ENCODE data around the gene OSGIN1. TPM values are rescaled to one million over a fixed set of nuclear protein-coding genes. Genes with fewer than 3 reads are reported as not detected.

The OSGIN1 gene
- total RNA-seq, 4 donors from 2014 or later: 6.7 to 27.7 (median 10.3) TPM

- no peak for DNase-seq (ENCODE audit: low spot score in 2 of 2)
- TF ChIP-seq POLR2A (IDR thresholded peaks at IDR 0.05) (no peak), EP300 (IDR thresholded peaks at IDR 0.05) (no peak), CTCF (IDR thresholded peaks at IDR 0.05) (no peak)
- 84 to 94% methylated on average over 6 to 7 of the region's 7 CpGs for WGBS, 2 donors
- no peaks in the 10 kb centered on the region for H3K36me3 ChIP-seq
- H3K27ac ChIP-seq: no peak overlapping the region
- H3K4me3 ChIP-seq: no peak overlapping the region
- H3K4me1 ChIP-seq: no peaks in the 10 kb centered on the region
- H3K27me3 ChIP-seq: peaks cover 0 to 14% of the 10 kb centered on the region in 2 donors
- H3K9me3 ChIP-seq: no peaks in the 10 kb centered on the region
Observed at GRCh38 chr16:84001726-84002125, 48.7 kb downstream of the OSGIN1 start.

- Histone ChIP-seq H3K36me3 (no peaks in the 10 kb centered on the region), H3K27ac (no peak overlapping the region), H3K4me1 (no peaks in the 10 kb centered on the region), H3K4me3 (no peak overlapping the region), H3K9me3 (no peaks in the 10 kb centered on the region), H3K27me3 (peaks cover 0 to 5% of the 10 kb centered on the region in 2 donors)
- TF ChIP-seq CTCF (IDR thresholded peaks at IDR 0.05) (no peak), POLR2A (IDR thresholded peaks at IDR 0.05) (no peak), EP300 (IDR thresholded peaks at IDR 0.05) (no peak)
- WGBS, 2 donors: 79 to 84% methylated on average over 10 to 12 of the region's 12 CpGs
- no peak for DNase-seq (ENCODE audit: low spot score in 2 of 2)
Observed at GRCh38 chr16:84003038-84003437, 50.0 kb downstream of the OSGIN1 start.

GRCh38 chr16:84004442-84004841 lies 51.4 kb downstream of the OSGIN1 start:
- 70 to 71% methylated on average over 7 of the region's 7 CpGs for WGBS, 2 donors
- peaks cover 0 to 3% of the 10 kb centered on the region in 2 donors for H3K27me3 ChIP-seq
- no peaks in the 10 kb centered on the region for H3K36me3 ChIP-seq

GRCh38 chr16:84005391-84005790 lies 52.4 kb downstream of the OSGIN1 start:
- DNase-seq (ENCODE audit: low spot score in 2 of 2): no peak
- TF ChIP-seq CTCF (IDR thresholded peaks at IDR 0.05) (no peak), POLR2A (IDR thresholded peaks at IDR 0.05) (no peak), EP300 (IDR thresholded peaks at IDR 0.05) (no peak)
- Histone ChIP-seq H3K27ac (no peak overlapping the region), H3K4me3 (no peak overlapping the region), H3K9me3 (peaks cover 0 to 3% (median 0%) of the 10 kb centered on the region in 4 donors), H3K36me3 (no peaks in the 10 kb centered on the region), H3K4me1 (no peaks in the 10 kb centered on the region), H3K27me3 (peaks cover 0 to 3% of the 10 kb centered on the region in 2 donors)
- 68 to 87% methylated on average over 5 of the region's 5 CpGs for WGBS, 2 donors

More at GRCh38 chr16:84004442-84004841, 51.4 kb downstream of the OSGIN1 start:
- H3K27ac ChIP-seq: no peak overlapping the region
- H3K9me3 ChIP-seq: peaks cover 0 to 3% (median 0%) of the 10 kb centered on the region in 4 donors
- TF ChIP-seq POLR2A (IDR thresholded peaks at IDR 0.05) (no peak), EP300 (IDR thresholded peaks at IDR 0.05) (no peak), CTCF (IDR thresholded peaks at IDR 0.05) (no peak)
- no peaks in the 10 kb centered on the region for H3K4me1 ChIP-seq
- no peak overlapping the region for H3K4me3 ChIP-seq
- DNase-seq (ENCODE audit: low spot score in 2 of 2): no peak

- H3K4me1 ChIP-seq: no peaks in the 10 kb centered on the region
- no peak for TF ChIP-seq EP300 (IDR thresholded peaks at IDR 0.05)
- no peak for TF ChIP-seq POLR2A (IDR thresholded peaks at IDR 0.05)
- no peak for TF ChIP-seq CTCF (IDR thresholded peaks at IDR 0.05)
- H3K9me3 ChIP-seq: peaks cover 0 to 3% (median 0%) of the 10 kb centered on the region in 4 donors
- H3K27me3 ChIP-seq: peaks cover 0 to 3% of the 10 kb centered on the region in 2 donors
- no peaks in the 10 kb centered on the region for H3K36me3 ChIP-seq
- 73 to 83% methylated on average over 4 of the region's 4 CpGs for WGBS, 2 donors
- no peak for DNase-seq (ENCODE audit: low spot score in 2 of 2)
- no peak overlapping the region for H3K4me3 ChIP-seq
- no peak overlapping the region for H3K27ac ChIP-seq
Observed at GRCh38 chr16:84007520-84007919, 54.5 kb downstream of the OSGIN1 start.

Data from tibial nerve (tissue), 4 donors.